ENCODE data around the gene ADRB2.
"Not testable (repeated sequence)": the region's sequence is repeated elsewhere in the genome, so short reads cannot be mapped to it uniquely, and the experiment has no call there.

Gene ADRB2

DNA sequence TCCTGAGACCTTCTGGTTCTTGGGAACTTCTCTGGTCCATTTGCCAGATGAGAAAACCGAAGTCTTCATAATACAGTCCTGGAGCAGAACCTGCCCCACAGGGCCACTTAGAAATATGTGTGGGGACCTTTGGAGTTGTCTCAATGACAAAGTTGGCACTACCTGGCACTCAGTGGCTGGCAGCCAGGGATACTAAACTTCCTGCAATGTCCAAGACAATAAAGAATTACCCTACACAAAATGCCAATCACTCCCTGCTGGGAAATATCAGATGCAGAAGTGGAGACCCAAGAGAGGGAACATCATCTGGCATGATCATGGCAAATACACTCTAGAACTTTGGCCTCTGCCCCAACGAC, 29.6 kb downstream of the ADRB2 start:
- DNase-seq: no peak

DNA sequence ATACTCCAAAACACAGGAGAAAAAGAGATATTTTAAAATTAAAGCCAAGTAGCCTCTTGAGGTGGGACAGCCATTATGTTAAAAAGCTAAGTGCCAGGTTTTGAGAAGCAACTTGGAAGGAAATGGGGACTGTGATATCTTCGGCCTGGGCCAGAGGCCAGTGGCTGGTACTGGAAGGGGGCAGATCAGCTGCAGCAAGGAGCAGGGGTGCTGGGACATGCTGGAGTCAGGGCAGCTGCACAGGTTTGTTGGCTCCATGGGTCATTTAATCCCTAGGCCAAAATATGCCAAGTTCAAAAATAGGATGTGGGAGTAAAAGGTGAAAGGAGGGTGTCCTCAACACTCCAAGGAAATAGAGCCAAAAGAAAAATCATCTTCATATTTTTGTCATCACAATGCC, 30.0 kb downstream of the ADRB2 start:
- no peak for DNase-seq

GRCh38 chr5:148857474-148857873, 31.1 kb downstream of the ADRB2 start:
- no peak for DNase-seq

- DNase-seq: no peak
Observed at GRCh38 chr5:148858106-148858505, 31.7 kb downstream of the ADRB2 start.

GRCh38 chr5:148858547-148858946, 32.1 kb downstream of the ADRB2 start:
- DNase-seq: no peak

DNA sequence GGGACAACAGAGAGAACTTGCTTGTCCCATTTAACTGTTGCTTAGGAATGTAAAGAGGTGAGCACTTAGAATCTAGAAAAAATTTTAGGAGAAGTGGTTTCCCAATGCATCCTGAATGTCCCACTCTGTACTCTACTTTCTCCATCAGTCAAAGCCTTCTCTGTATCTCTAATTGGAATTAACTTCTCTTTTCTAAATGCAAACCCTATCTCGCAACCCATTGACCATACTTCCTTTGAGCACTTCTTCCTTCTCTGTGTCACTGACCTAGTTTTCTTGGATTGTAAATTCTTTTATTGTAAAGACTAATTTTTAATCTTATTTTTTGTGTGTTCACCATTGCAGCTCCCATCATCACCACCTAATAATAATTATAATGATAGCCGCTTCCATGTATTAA, 33.3 kb downstream of the ADRB2 start:
- DNase-seq: no peak

DNA sequence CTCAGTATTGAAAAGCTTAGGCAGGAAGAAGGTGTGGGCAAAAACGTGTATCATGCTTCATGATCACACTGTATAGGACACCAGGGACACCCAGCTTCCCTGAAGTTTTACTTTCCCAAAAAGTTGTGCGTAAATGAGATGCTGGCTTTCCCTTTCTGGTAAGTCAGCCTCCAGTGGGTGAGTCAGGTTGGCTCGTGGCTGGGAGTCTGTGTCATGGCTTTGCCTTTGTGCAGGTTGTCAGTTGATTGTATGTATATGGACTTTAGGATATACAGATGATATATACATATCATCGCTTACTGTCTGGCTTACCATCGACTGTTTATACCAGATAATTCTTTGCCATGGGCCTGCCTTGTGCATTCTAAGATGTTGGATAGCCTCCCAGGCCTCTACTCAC, 34.2 kb downstream of the ADRB2 start:
- no peak for DNase-seq

GRCh38 chr5:148861088-148861487, 34.7 kb downstream of the ADRB2 start:
- no peak for DNase-seq

DNA sequence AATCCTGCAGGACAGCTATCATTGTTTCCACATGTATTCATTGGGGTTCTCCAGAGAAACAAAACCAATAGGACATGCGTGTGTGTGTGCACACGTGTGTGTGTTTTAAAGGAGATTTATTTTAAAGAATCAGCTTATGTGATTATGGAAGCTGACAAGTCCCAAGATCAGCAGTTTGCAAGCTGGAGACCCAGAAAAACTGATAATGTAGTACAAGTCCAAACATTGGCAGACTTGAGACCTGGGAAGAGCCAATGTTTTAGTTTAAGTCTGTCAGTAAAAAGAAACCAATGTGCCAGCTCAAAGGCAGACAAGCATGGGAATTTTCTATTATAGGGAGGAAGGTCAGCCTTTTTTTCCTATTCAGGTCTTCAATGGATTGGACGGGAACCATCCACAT, 35.3 kb downstream of the ADRB2 start:
- no peak for DNase-seq

DNA sequence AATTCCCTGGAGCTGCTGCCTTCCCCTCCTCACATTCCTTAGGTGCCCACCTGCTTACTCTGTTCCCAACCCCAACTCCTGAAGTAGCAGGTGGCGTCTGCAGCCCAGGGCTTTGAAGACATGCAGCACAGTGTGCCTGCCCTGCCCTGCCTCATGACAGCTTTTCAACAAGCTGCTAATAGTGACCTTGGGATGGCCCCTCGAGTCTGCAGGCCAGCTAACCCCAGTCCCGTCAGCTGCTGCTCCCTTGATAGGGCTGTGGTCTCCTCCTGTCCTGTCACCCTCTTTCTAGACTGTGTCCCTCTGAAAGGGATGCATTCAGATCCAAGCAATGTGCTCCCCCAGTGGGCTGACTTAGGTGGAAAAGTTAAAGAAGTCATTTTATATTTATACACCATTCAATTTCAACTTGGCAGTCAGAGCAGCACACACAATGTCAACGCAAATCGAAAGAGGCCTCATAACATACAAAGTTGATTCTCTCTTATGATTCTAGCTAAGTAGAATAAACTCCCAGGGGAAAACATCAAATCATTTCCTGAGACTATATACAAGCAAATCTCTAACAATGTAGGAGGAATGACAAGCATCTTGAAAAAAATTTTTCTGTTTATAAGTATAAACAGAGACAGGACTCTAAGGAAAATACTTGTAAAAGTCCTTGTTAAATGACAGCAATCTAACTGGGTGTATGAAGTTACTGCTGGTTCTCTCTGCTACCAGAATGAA, 37.9 kb downstream of the ADRB2 start:
- no peak for DNase-seq

DNA sequence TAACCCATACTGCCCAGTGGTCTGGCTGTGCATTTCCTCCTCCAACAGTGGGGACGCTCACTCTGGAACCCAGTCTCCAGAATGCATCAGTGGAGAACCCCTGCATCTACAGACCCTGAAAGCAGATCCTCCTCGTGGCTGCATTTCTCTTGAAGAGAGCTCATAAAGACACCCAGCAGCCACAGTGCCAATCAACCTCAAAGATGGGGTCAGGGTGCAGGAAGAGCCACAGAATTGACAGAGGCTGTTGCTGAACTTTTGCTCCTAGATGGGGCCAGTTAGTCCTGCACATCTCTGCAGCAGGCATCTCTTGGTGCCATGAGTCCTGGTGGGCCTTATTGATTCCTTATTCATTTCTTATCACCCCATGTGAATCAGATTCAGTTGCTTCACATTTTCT, 39.6 kb downstream of the ADRB2 start:
- DNase-seq: no peak

DNA sequence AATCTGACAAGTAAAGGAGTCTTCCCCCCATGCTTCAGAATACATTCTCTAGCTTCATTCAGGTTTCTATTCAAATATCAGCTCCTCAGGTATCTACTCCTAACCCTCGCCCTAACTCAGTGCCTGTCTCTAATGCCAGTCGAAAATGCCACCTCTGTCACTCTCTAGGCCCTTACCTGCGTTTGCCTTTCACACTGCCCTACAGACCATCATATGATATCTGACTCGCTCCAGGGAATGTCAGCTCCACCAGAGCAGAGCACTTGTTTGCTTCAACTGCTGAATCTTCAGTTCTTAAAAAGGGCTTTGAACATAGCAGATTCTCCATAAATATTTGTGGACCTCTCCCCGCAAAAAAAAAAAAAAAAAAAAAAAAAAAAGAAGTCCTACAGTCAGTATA, 46.7 kb downstream of the ADRB2 start:
- no peak for DNase-seq

DNA sequence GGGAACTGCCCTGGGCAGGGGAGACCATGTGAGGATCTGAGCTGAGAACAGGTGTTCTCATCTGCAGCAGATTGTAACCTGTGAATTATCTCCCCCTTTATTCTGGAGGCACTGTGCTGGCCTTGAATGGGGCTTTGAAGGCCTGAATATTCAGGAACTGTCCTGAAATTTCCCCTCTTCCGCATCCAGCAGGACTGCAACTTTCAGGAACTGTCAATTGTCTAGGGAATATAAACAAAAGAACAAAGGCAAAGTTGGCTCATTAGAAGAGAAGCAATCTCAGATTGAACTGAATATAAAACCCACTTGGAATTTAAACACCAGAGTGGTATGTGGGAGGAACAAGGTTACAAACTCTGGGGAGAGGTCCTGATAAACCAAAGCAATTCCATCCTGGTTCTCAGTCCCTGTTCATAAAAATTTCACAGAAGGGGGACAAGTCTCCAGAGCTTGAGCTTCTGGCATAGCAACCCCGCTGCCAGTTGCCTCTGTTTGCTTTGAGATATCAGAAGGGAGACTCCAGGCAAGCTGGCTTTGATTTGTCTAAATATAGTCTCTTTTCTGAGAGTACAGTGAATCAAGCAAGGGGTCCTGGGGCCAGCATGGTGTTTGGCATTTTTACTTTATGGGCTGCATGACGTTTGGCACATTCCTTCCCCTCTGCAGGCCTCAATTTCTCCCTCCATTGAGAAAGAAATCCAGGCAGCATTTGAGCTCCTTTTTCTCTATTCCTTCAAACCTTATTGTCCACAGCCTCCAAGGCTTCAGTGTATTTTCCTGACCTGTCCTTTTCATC, 47.5 kb downstream of the ADRB2 start:
- DNase-seq: no peak

GRCh38 chr5:148875205-148875875, 48.9 kb downstream of the ADRB2 start:
- DNase-seq: no peak

DNA sequence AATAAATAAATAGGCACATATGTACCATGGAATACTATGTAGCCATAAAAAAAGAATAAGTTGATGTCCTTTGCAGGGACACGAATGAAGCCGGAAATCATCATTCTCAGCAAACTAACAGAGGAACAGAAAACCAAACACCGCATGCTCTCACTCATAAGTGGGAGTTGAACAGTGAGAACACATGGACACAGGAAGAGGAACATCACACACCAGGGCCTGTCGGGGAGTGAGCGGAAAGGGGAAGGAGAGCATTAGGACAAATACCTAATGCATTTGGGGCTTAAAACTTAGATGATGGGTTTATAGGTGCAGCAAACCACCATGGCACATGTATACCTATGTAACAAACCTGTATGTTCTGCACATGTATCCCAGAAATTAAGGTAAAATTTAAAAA, 51.0 kb downstream of the ADRB2 start:
- not testable (repeated sequence) for DNase-seq
